ENCODE data around the gene PIK3R1. TPM values are rescaled to one million over a fixed set of nuclear protein-coding genes. Genes with fewer than 3 reads are reported as not detected.

PIK3R1 gene
- total RNA-seq, 1 donor: 73.8 TPM

GRCh38 chr5:68240202-68240601 lies 24.6 kb downstream of the PIK3R1 start:
- DNase-seq (ENCODE audit: low read depth): no peak
- TF ChIP-seq, protein P1, sequence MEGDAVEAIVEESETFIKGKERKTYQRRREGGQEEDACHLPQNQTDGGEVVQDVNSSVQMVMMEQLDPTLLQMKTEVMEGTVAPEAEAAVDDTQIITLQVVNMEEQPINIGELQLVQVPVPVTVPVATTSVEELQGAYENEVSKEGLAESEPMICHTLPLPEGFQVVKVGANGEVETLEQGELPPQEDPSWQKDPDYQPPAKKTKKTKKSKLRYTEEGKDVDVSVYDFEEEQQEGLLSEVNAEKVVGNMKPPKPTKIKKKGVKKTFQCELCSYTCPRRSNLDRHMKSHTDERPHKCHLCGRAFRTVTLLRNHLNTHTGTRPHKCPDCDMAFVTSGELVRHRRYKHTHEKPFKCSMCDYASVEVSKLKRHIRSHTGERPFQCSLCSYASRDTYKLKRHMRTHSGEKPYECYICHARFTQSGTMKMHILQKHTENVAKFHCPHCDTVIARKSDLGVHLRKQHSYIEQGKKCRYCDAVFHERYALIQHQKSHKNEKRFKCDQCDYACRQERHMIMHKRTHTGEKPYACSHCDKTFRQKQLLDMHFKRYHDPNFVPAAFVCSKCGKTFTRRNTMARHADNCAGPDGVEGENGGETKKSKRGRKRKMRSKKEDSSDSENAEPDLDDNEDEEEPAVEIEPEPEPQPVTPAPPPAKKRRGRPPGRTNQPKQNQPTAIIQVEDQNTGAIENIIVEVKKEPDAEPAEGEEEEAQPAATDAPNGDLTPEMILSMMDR (IDR thresholded peaks at IDR 0.05; ENCODE audit: insufficient read depth, low read depth, low read length): no peak
- no peak overlapping the region for H3K4me3 ChIP-seq (ENCODE audit: low read depth, low read length)

DNA sequence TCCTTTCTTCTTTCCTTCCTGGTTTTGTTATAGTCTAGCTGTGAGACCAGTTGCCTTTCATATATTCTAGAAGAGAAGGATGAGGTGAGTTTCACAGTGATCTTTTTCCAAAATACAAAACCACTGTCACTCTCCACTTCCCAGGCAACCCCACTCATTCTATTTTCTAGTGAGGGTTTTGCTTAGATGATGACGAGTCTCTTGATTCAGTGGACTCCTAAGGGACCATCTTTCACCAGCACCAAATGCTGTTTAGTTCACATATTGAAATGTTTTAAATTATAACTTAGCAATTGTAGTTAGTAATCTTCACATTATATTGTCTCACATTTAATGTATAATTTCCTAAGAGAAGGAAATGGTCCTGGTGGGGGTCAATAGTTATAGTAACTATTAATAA lies 25.2 kb downstream of the PIK3R1 start:
- H3K4me3 ChIP-seq (ENCODE audit: low read depth, low read length): no peak overlapping the region

GRCh38 chr5:68242743-68243142 lies 27.2 kb downstream of the PIK3R1 start:
- TF ChIP-seq, protein P1 (IDR thresholded peaks at IDR 0.05; ENCODE audit: insufficient read depth, low read depth, low read length): no peak
- H3K4me3 ChIP-seq (ENCODE audit: low read depth, low read length): no peak overlapping the region
- DNase-seq (ENCODE audit: low read depth): peak; percentile 78

More for the DNA sequence above, 25.2 kb downstream of the PIK3R1 start:
- no peak for DNase-seq (ENCODE audit: low read depth)
- TF ChIP-seq, protein P1 (IDR thresholded peaks at IDR 0.05; ENCODE audit: insufficient read depth, low read depth, low read length): no peak

GRCh38 chr5:68243251-68243650 lies 27.7 kb downstream of the PIK3R1 start:
- TF ChIP-seq, protein P1 (IDR thresholded peaks at IDR 0.05; ENCODE audit: insufficient read depth, low read depth, low read length): no peak
- no peak overlapping the region for H3K4me3 ChIP-seq (ENCODE audit: low read depth, low read length)
- DNase-seq (ENCODE audit: low read depth): peak; percentile 56

DNA sequence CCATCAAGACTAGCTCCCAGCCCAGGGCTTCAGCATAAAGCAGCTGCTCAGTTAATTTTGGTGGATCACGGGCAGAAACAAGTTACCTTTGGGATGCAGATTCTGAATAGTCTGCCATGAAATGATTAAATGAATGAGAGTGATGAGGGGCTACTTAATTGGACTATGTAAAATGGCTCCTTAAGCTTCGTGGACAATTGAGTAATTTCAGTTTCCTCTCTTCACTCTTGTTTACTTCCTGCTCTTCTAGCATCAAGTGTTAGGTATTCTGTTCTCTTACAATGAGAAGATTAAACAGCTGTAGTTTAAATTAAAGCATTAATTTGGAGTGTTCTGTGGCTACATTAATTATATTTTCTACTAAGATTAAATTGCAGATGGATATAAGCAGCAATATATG lies 28.1 kb downstream of the PIK3R1 start:
- no peak for DNase-seq (ENCODE audit: low read depth)
- H3K4me3 ChIP-seq (ENCODE audit: low read depth, low read length): no peak overlapping the region
- TF ChIP-seq, protein P1 (IDR thresholded peaks at IDR 0.05; ENCODE audit: insufficient read depth, low read depth, low read length): no peak

GRCh38 chr5:68245319-68245718 lies 29.8 kb downstream of the PIK3R1 start:
- TF ChIP-seq, protein P1 (IDR thresholded peaks at IDR 0.05; ENCODE audit: insufficient read depth, low read depth, low read length): no peak
- peak; percentile 59 for DNase-seq (ENCODE audit: low read depth)
- H3K4me3 ChIP-seq (ENCODE audit: low read depth, low read length): no peak overlapping the region

GRCh38 chr5:68246802-68247201 lies 31.2 kb downstream of the PIK3R1 start:
- TF ChIP-seq, protein P1 (IDR thresholded peaks at IDR 0.05; ENCODE audit: insufficient read depth, low read depth, low read length): no peak
- no peak for DNase-seq (ENCODE audit: low read depth)

More at GRCh38 chr5:68246802-68247201, 31.2 kb downstream of the PIK3R1 start:
- no peak overlapping the region for H3K4me3 ChIP-seq (ENCODE audit: low read depth, low read length)
